GM19099 (cell line): ENCODE data around the gene DNAH3.

Source experiments
- POLR2A ChIP-seq: IDR thresholded peaks from 3 replicates; pipeline ENCODE4 v1.6.1; 2011; ENCODE audit warnings: low read depth; ENCODE audit not compliant: insufficient read length; ENCODE audit errors: extremely low read depth

The DNAH3 gene

GRCh38 chr16:20899071-20899470, 251.6 kb downstream of the DNAH3 start:
- TF ChIP-seq POLR2A = no peak

- TF ChIP-seq POLR2A = no peak
These were observed 252.7 kb downstream of the DNAH3 start for GRCh38 chr16:20897922-20898321.

GRCh38 chr16:20897253-20897897, 253.3 kb downstream of the DNAH3 start:
- no peak for TF ChIP-seq POLR2A

- no peak for TF ChIP-seq POLR2A
These were observed 256.3 kb downstream of the DNAH3 start for GRCh38 chr16:20894388-20894787.

GRCh38 chr16:20889625-20890275, 260.9 kb downstream of the DNAH3 start:
- no peak for TF ChIP-seq POLR2A

GRCh38 chr16:20887207-20887606, 263.4 kb downstream of the DNAH3 start:
- TF ChIP-seq POLR2A = no peak

- TF ChIP-seq POLR2A = no peak
These were observed 264.3 kb downstream of the DNAH3 start for GRCh38 chr16:20886320-20886719.

GRCh38 chr16:20884240-20884556, 266.4 kb downstream of the DNAH3 start:
- no peak for TF ChIP-seq POLR2A

- TF ChIP-seq POLR2A = no peak
These were observed 266.9 kb downstream of the DNAH3 start for GRCh38 chr16:20883554-20884239.
